Duodenal mucosa (tissue), 2 donors: Measurements from ENCODE around the gene TP53.
A peak's percentile ranks its signal among the peaks of the same experiment; 100 is the strongest.

Experiments
- H3K27ac ChIP-seq: one replicate; pipeline ENCODE4 v1.7.0; 2013; ENCODE audit warnings: low read depth, low read length
- H3K27me3 ChIP-seq, 2 donors: one replicate each; pipeline ENCODE4 v1.7.0; 2013; ENCODE audit warnings: low read length in 2 of 2, control low read depth in 1 of 2; ENCODE audit not compliant: insufficient read depth in 2 of 2, control insufficient read depth in 1 of 2
- H3K36me3 ChIP-seq, 2 donors: one replicate each; pipeline ENCODE4 v1.7.0; 2013; ENCODE audit warnings: low read length in 2 of 2, control low read depth in 1 of 2; ENCODE audit not compliant: insufficient read depth in 2 of 2, control insufficient read depth in 1 of 2
- H3K4me1 ChIP-seq, 2 donors: one replicate each; pipeline ENCODE4 v1.7.0; 2013; ENCODE audit warnings: low read length in 2 of 2, control low read depth in 1 of 2; ENCODE audit not compliant: insufficient read depth in 2 of 2, control insufficient read depth in 1 of 2
- H3K4me3 ChIP-seq, 2 donors: one replicate each; pipeline ENCODE4 v1.7.0; 2013; ENCODE audit warnings: low read length in 2 of 2, low read depth in 1 of 2
- H3K9ac ChIP-seq, 2 donors: one replicate each; pipeline ENCODE4 v1.7.0; 2013; ENCODE audit warnings: low read length in 2 of 2, low read depth in 1 of 2
- H3K9me3 ChIP-seq, 2 donors: one replicate each; pipeline ENCODE4 v1.7.0; 2013; ENCODE audit warnings: low read length in 2 of 2, control low read depth in 1 of 2; ENCODE audit not compliant: control insufficient read depth in 1 of 2

TP53 gene

GRCh38 chr17:7687072-7687907 is at the start of gene TP53:
TP53 (minus strand) TSS chr17:7687490; CDS start chr17:7676594, 10,896 bp downstream.
- Histone ChIP-seq H3K9ac (peak within 1 kb of the TSS; percentile 88 to 100), H3K4me1 (peaks cover 26 to 31% of the 10 kb centered on the region in 2 donors), H3K9me3 (no peaks in the 10 kb centered on the region), H3K36me3 (no peaks in the 10 kb centered on the region), H3K27me3 (no peaks in the 10 kb centered on the region), H3K4me3 (peak within 1 kb of the TSS; percentile 95 to 100), H3K27ac (peak within 1 kb of the TSS; percentile 93)

DNA sequence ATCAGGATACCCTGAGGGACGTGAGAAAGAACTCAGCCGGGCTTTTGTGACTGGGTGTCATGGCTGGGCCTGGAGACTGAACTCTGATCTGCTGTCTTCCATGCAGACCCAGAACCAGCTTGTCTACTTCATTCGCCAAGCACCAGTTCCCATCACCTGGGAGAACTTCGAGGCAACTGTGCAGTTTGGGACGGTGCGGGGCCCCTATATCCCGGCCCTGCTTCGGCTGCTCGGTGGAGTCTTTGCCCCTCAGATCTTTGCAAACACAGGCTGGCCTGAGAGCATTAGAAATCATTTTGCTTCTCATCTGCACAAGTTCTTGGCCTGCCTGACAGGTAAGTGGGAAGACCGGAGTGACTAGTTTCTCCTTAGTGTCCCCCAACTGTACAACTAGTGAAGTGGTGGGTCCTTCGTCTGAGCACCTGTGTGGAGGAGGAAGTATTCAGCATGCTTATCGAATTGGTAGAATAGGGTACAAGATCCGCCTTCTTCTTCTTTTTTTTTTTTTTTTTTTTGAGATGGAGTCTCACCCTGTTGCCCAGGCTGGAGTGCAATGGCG is 45.8 kb upstream of the TP53 start:
- H3K27me3 ChIP-seq, result no peaks in the 10 kb centered on the region
- H3K9me3 ChIP-seq, result no peaks in the 10 kb centered on the region
- H3K36me3 ChIP-seq, result no peaks in the 10 kb centered on the region
- H3K4me3 ChIP-seq, result no peak overlapping the region
- no peak overlapping the region for H3K9ac ChIP-seq
- no peaks in the 10 kb centered on the region for H3K4me1 ChIP-seq
- no peak overlapping the region for H3K27ac ChIP-seq

- no peak overlapping the region for H3K9ac ChIP-seq
- H3K27ac ChIP-seq, result no peak overlapping the region
- H3K27me3 ChIP-seq, result no peaks in the 10 kb centered on the region
- no peaks in the 10 kb centered on the region for H3K4me1 ChIP-seq
- no peaks in the 10 kb centered on the region for H3K36me3 ChIP-seq
- H3K4me3 ChIP-seq, result no peak overlapping the region
- no peaks in the 10 kb centered on the region for H3K9me3 ChIP-seq
Measured at GRCh38 chr17:7729816-7730215, 42.5 kb upstream of the TP53 start.

GRCh38 chr17:7727886-7728285 is 40.6 kb upstream of the TP53 start:
- Histone ChIP-seq H3K4me1 (no peaks in the 10 kb centered on the region), H3K9me3 (no peaks in the 10 kb centered on the region), H3K36me3 (no peaks in the 10 kb centered on the region), H3K9ac (no peak overlapping the region), H3K27ac (no peak overlapping the region), H3K4me3 (no peak overlapping the region), H3K27me3 (peaks cover 0 to 6% of the 10 kb centered on the region in 2 donors)

DNA sequence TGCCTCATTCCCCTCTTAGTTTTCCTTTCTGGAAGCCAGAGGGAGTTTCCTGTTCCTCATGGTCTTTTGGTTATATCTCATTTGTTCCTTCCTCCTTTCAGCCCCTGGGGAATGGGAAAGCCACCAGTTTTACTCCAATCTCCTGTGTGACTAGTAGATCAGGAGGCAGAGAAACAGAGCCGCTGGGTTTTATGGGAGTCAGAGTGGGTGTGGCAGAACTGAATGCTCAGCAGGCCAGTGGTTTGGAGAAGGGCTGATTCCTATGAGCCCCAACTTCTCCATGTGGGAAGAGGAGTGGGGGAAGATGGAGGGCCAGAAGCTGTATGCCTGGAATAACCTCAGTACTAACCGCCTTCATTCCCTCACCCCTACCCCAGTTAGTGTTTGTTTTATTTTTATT is 34.3 kb upstream of the TP53 start:
- Histone ChIP-seq H3K36me3 (no peaks in the 10 kb centered on the region), H3K9ac (no peak overlapping the region), H3K4me1 (peaks cover 15 to 18% of the 10 kb centered on the region in 2 donors), H3K9me3 (no peaks in the 10 kb centered on the region), H3K27ac (no peak overlapping the region), H3K27me3 (peaks cover 0 to 7% of the 10 kb centered on the region in 2 donors), H3K4me3 (no peak overlapping the region)

DNA sequence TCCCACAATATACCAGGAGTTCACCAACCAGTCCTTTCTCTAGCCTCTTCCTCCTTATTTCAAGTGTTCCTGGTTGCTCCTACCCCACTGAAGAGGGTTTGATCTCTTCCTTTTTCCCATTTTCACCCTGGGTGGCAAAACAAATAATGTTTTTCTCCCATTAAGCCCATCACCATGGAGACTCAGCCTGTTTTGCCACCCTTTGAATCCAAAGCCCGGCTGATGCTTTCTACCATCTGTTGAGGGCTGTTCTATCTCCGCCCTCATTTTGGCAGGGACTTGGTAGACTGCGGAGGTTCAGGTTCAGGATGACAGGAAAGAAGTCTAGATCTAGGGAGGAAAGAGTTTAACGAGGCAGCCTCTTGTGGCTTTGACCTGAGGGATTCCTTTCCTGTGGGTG is 32.8 kb upstream of the TP53 start:
- no peaks in the 10 kb centered on the region for H3K36me3 ChIP-seq
- peaks cover 10 to 21% of the 10 kb centered on the region in 2 donors for H3K27me3 ChIP-seq
- H3K9ac ChIP-seq, result no peak overlapping the region
- H3K4me3 ChIP-seq, result no peak overlapping the region
- no peaks in the 10 kb centered on the region for H3K9me3 ChIP-seq
- H3K4me1 ChIP-seq, result peaks cover 19 to 23% of the 10 kb centered on the region in 2 donors
- H3K27ac ChIP-seq, result no peak overlapping the region

DNA sequence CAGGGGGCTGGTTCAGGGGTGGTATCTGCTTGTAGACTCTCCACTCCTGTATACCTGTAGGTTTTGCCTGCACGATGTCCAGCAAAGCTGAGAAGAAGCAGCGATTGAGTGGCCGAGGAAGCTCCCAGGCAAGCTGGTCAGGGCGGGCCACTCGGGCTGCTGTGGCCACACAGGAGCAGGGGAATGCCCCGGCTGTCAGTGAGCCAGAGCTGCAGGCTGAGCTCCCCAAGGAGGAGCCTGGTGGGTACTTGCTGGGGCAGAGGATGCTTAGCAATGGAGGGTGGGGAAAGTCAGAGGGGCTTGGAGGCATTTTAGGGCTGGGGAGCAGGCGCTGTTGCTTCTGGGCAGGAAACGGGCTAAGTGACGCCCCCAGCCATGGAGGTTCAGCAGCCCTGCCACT is 32.4 kb upstream of the TP53 start:
- Histone ChIP-seq H3K27ac (no peak overlapping the region), H3K4me1 (peaks cover 19 to 23% of the 10 kb centered on the region in 2 donors), H3K27me3 (peaks cover 12 to 24% of the 10 kb centered on the region in 2 donors), H3K36me3 (no peaks in the 10 kb centered on the region), H3K4me3 (no peak overlapping the region), H3K9me3 (no peaks in the 10 kb centered on the region), H3K9ac (no peak overlapping the region)

DNA sequence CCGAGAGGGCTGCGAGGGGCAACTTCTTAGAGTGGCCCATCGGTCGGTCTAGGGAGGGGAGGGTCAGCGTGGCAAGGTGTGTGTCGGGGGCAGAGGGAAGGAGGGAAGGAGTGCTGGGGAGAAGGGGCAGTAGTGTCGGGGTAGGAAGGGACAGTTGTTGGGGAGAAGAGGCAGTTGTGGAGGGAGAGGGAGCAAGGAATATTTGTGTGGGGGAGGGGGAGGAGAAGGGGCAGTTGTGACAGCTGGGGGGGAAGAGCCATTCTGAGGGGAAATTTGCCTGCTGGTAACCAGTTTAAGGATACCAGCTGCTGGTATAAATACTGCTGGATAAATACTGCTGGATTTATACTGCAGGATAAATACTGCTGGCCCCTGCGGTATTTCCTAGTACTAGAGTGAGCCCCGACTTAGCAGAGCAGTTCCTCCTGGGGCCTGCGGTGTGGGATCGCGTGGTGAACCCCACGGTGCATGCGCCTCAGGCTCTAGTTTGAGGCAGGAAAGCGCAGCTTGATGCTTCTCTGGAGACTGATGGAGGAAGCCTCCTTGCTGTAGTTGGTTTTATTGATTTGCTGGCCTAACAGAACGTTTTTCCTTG is 30.6 kb upstream of the TP53 start:
- Histone ChIP-seq H3K9me3 (no peaks in the 10 kb centered on the region), H3K27ac (no peak overlapping the region), H3K4me3 (peak overlapping the region; percentile 65 to 68), H3K9ac (no peak overlapping the region), H3K4me1 (peaks cover 19 to 23% of the 10 kb centered on the region in 2 donors), H3K36me3 (no peaks in the 10 kb centered on the region), H3K27me3 (peaks cover 22 to 24% of the 10 kb centered on the region in 2 donors)

DNA sequence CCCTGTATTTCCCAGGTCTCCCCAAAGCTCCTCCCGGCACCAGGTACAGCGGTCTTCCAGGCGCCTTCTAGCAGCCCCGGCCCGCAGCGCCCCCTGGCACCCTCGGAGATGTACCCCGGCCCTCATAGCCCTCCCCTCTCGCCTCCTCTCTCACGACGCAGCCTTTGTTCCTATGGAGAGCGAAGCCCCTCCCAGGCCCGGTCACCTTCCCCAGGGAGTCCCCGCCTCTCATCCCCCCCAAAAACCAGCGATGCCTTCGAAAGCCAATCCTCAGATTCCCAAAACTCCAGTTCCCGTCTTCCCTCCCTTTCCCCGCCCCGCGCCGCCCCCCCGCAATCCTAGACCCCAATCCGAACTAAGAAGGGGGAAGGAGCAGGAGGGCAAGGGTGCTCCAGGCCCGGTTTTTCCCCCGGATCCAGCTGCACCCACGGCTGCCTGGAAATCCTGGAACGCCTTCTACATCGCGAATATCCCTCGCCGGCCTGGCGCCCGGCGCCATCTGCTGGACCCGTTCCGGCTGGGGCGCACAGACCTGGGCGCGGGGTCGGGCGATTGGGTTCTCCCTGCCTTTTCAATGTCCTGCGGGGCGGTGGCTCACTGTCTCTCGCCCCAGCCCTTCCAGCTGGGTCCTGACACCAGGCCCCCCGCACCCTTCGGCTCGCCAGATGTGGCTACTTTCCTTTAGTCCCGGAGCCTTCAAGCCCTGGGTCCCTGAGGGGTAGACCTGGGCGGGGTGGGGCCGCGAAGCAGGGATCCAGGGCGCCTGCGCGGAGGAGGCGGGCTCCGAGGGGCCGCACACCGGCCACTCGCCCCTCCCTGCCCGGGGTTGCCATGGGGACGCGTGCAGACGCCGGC is 29.8 kb upstream of the TP53 start, which contains the start of gene DNAH2:
TSS of gene DNAH2 (plus strand) at position 844 of the 855 bp plus-strand sequence. CDS start 1,991 bp downstream, outside the sequence.
- H3K4me1 ChIP-seq, result peaks cover 19 to 23% of the 10 kb centered on the region in 2 donors
- no peaks in the 10 kb centered on the region for H3K36me3 ChIP-seq
- peaks cover 29 to 31% of the 10 kb centered on the region in 2 donors for H3K27me3 ChIP-seq
- H3K4me3 ChIP-seq, result peak within 1 kb of the TSS; percentile 65 to 68
- no peaks in the 10 kb centered on the region for H3K9me3 ChIP-seq
- H3K9ac ChIP-seq, result peak within 1 kb of the TSS in 1 of 2 donors; percentile 23
- H3K27ac ChIP-seq, result no peak within 1 kb of the TSS
